RPMI7951 (cell line): Measurements from ENCODE around the gene ROBO1. TPM values are rescaled to one million over a fixed set of nuclear protein-coding genes. Genes with fewer than 3 reads are reported as not detected.
A peak's percentile ranks its signal among the peaks of the same experiment; 100 is the strongest.

Experiments
- DNase-seq: peaks from one replicate; pipeline ENCODE4 v3.0.0-alpha.2; 2012; ENCODE audit warnings: low read depth
- total RNA-seq: library from RNA; depleted of rRNA; stranded (reverse); fragments of >200 nt; shearing (Covaris generic); gene quantifications from 2 replicates; pipeline ENCODE4 v1.2.3, GENCODE V29; 2014

ROBO1 gene
- total RNA-seq, 1 experiment from 2014 or later, result 40.0 TPM

GRCh38 chr3:79162653-79163052 lies 605.1 kb downstream of the ROBO1 start:
- no peak for DNase-seq

- no peak for DNase-seq
Observed at GRCh38 chr3:79161941-79162340, 605.9 kb downstream of the ROBO1 start.

- no peak for DNase-seq
Observed at GRCh38 chr3:79160421-79160820, 607.4 kb downstream of the ROBO1 start.

GRCh38 chr3:79159736-79160135 lies 608.1 kb downstream of the ROBO1 start:
- no peak for DNase-seq

GRCh38 chr3:79157191-79157590 lies 610.6 kb downstream of the ROBO1 start:
- DNase-seq, result no peak

- no peak for DNase-seq
Observed at GRCh38 chr3:79154865-79155264, 612.9 kb downstream of the ROBO1 start.

- DNase-seq, result no peak
Observed at GRCh38 chr3:79148786-79149185, 619.0 kb downstream of the ROBO1 start.

GRCh38 chr3:79146024-79146423 lies 621.8 kb downstream of the ROBO1 start:
- DNase-seq, result no peak

- DNase-seq, result peak; percentile 9
Observed at GRCh38 chr3:79140708-79141107, 627.1 kb downstream of the ROBO1 start.

GRCh38 chr3:79139395-79140068 lies 628.3 kb downstream of the ROBO1 start:
- DNase-seq, result no peak

GRCh38 chr3:79125313-79125984 lies 642.3 kb downstream of the ROBO1 start:
- DNase-seq, result no peak

GRCh38 chr3:79115458-79115857 lies 652.3 kb downstream of the ROBO1 start:
- no peak for DNase-seq

GRCh38 chr3:79113876-79114275 lies 653.9 kb downstream of the ROBO1 start:
- DNase-seq, result no peak

GRCh38 chr3:79111375-79112052 lies 656.3 kb downstream of the ROBO1 start:
- DNase-seq, result no peak

GRCh38 chr3:79109754-79110153 lies 658.0 kb downstream of the ROBO1 start:
- no peak for DNase-seq

- DNase-seq, result no peak
Observed at GRCh38 chr3:79103307-79103706, 664.5 kb downstream of the ROBO1 start.

- DNase-seq, result no peak
Observed at GRCh38 chr3:79097964-79098660, 669.7 kb downstream of the ROBO1 start.

GRCh38 chr3:79094654-79095053 lies 673.1 kb downstream of the ROBO1 start:
- no peak for DNase-seq

GRCh38 chr3:79086514-79086913 lies 681.3 kb downstream of the ROBO1 start:
- peak; percentile 56 for DNase-seq

- DNase-seq, result no peak
Observed at GRCh38 chr3:79085171-79085570, 682.6 kb downstream of the ROBO1 start.

- peak; percentile 24 for DNase-seq
Observed at GRCh38 chr3:79081335-79081734, 686.5 kb downstream of the ROBO1 start.

- no peak for DNase-seq
Observed at GRCh38 chr3:79074558-79074957, 693.2 kb downstream of the ROBO1 start.
